GM19043 (cell line): ENCODE data around the gene STUB1.
"Not testable (repeated sequence)": the region's sequence is repeated elsewhere in the genome, so short reads cannot be mapped to it uniquely, and the experiment has no call there.

Experiments used
- ATAC-seq: cut with Tn5 transposase; IDR thresholded peaks from one replicate; pipeline ENCODE4 v1.9.1; 2021; ENCODE audit warnings: low read depth; ENCODE audit not compliant: unreplicated experiment

Gene STUB1

GRCh38 chr16:709566-710499 lies 29.6 kb downstream of the STUB1 start:
- no peak for ATAC-seq

- ATAC-seq = no peak
These were observed 30.4 kb downstream of the STUB1 start for GRCh38 chr16:710500-711075.

GRCh38 chr16:711084-711483 lies 30.9 kb downstream of the STUB1 start:
- ATAC-seq = no peak

- ATAC-seq = no peak
These were observed 31.5 kb downstream of the STUB1 start for GRCh38 chr16:711548-712320.

- not testable (repeated sequence) for ATAC-seq
These were observed 32.6 kb downstream of the STUB1 start for GRCh38 chr16:712740-713250.

GRCh38 chr16:714079-714478 lies 33.9 kb downstream of the STUB1 start:
- no peak for ATAC-seq

- ATAC-seq = peak; percentile 60
These were observed 34.6 kb downstream of the STUB1 start, which contains the start of gene METRN for GRCh38 chr16:714558-715476. TSS of gene METRN (plus strand) at chr16:715118. CDS start at chr16:715290, 172 bp downstream.

GRCh38 chr16:715477-716199 lies 35.4 kb downstream of the STUB1 start:
- ATAC-seq = no peak

- no peak for ATAC-seq
These were observed 36.0 kb downstream of the STUB1 start for GRCh38 chr16:716200-716568.

- ATAC-seq = no peak
These were observed 36.6 kb downstream of the STUB1 start for GRCh38 chr16:716768-717325.

- no peak for ATAC-seq
These were observed 37.4 kb downstream of the STUB1 start for GRCh38 chr16:717450-718245.

GRCh38 chr16:718389-718788 lies 38.2 kb downstream of the STUB1 start:
- ATAC-seq = no peak

- no peak for ATAC-seq
These were observed 38.7 kb downstream of the STUB1 start for GRCh38 chr16:718922-719321.

GRCh38 chr16:719815-720446 lies 39.7 kb downstream of the STUB1 start:
- no peak for ATAC-seq

GRCh38 chr16:720447-720989 lies 40.3 kb downstream of the STUB1 start:
- ATAC-seq = no peak

GRCh38 chr16:720990-721764 lies 41.0 kb downstream of the STUB1 start, which contains the start of gene ANTKMT:
TSS of gene ANTKMT (plus strand) at chr16:721146. CDS start at chr16:721275, 129 bp downstream.
- no peak for ATAC-seq
